Adrenal gland (tissue), 12 donors: ENCODE measurements around the gene SIPA1. TPM values are rescaled to one million over a fixed set of nuclear protein-coding genes. Genes with fewer than 3 reads are reported as not detected.

Experiments used
- DNase-seq, 7 donors: peaks; one replicate each; pipeline ENCODE4 v3.0.0-alpha.2; 2019 to 2020
- H3K27ac ChIP-seq, 5 donors: fragments of 200-600 bp; sonication (generic) in 4 of 5; 1 replicate in 3 of 5; 2 replicates in 2 of 5; pipeline versions ENCODE4 v1.5.1 to v1.8.0; 2016 to 2020; ENCODE audit warnings: mild to moderate bottlenecking in 1 of 5
- H3K27me3 ChIP-seq: fragments of 200-600 bp; 2 replicates; pipeline ENCODE4 v1.8.0; 2021
- H3K36me3 ChIP-seq, 2 donors: fragments of 200-600 bp; replicated peaks in 1 of 2; 1 replicate in 1 of 2; 2 replicates in 1 of 2; pipeline versions ENCODE4 v1.5.1 to v1.8.0; 2018 to 2022
- H3K4me1 ChIP-seq, 2 donors: fragments of 200-600 bp; replicated peaks in 1 of 2; 1 replicate in 1 of 2; 2 replicates in 1 of 2; pipeline versions ENCODE4 v1.5.1 to v1.8.0; 2018 to 2021
- H3K4me3 ChIP-seq, 4 donors: fragments of 200-600 bp; sonication (generic) in 3 of 4; one replicate each; pipeline ENCODE4 v1.5.1; 2016 to 2018
- H3K9me3 ChIP-seq, 3 donors: fragments of 200-600 bp; sonication (generic) in 1 of 3; replicated peaks in 1 of 3; 1 replicate in 2 of 3; 2 replicates in 1 of 3; pipeline versions ENCODE4 v1.5.1 to v1.8.0; 2016 to 2021
- POLR2A ChIP-seq, 2 donors: fragments of 450-650 bp; IDR thresholded peaks; one replicate each; pipeline ENCODE4 v1.6.1; 2017; ENCODE audit warnings: antibody characterized with exemption in 2 of 2, mild to moderate bottlenecking in 2 of 2, moderate library complexity in 1 of 2
- WGBS, 4 donors: extraction: QIAGEN DNeasy Blood & Tissue Kit in 2 of 4; methylation state at CpG; one replicate each; pipeline versions ENCODE4 v1.1.5 to v1.1.7; 2013 to 2017; 5-methylcytosine and 5-hydroxymethylcytosine counted together
- intact Hi-C, 2 donors: fragments of 100-400 bp; cut with DNase I; formaldehyde crosslinking; loops; one replicate each; pipeline versions ENCODE4 v1.14.1 to v1.15.0; 2022 to 2023
- polyA plus RNA-seq, 3 donors: library from polyadenylated mRNA; stranded (reverse); fragments of 200-250 nt in 2 of 3; fragments of 350-450 nt in 1 of 3; fragmentation: Illumina TruSeq in 1 of 3; extraction: RNeasy Lipid Tissue Mini Kit (QIAGEN cat#74804) in 1 of 3; gene quantifications; one replicate each; pipeline ENCODE4 v1.2.3, GENCODE V29; 2013 to 2014
- total RNA-seq, 9 donors: library from RNA; depleted of rRNA in 4 of 9; stranded (reverse); fragments of >200 nt in 4 of 9; fragments of 120-200 nt in 1 of 9; fragmentation: NEBNext Ultra II Directional in 1 of 9; extraction: Animal tissue kit (Norgen Biotek cat#: 25700) in 1 of 9; gene quantifications; one replicate each; pipeline versions ENCODE4 v1.1.0 to v1.2.4, GENCODE V29; 2013 to 2023
- TF ChIP-seq, protein P1 (sequence below), 6 experiments: fragments of 450-650 bp in 4 of 6; fragments of 200-600 bp in 2 of 6; sonication (generic) in 1 of 6; IDR thresholded peaks; 1 replicate in 5 of 6; 2 replicates in 1 of 6; pipeline versions ENCODE4 v1.5.1 to v1.8.0; 2016 to 2021; ENCODE audit warnings: antibody characterized with exemption in 6 of 6, mild to moderate bottlenecking in 2 of 6, moderate library complexity in 1 of 6
- donor health status: healthy with polysubstance abuse.
- donor health status: Bipolar disorder and iron deficiency.
- donor health status: DM: yes; HTN: yes; CAD: no.
- donor health status: DM: no; HTN: no; CAD: no.
- donor health status: DM: no; HTN: no; CAD: no.
- donor health status: DM: yes; HTN: yes; CAD: no.

SIPA1 gene
- total and polyA plus RNA-seq, 12 donors = 8.7 to 377 (median 76.3) TPM

DNA sequence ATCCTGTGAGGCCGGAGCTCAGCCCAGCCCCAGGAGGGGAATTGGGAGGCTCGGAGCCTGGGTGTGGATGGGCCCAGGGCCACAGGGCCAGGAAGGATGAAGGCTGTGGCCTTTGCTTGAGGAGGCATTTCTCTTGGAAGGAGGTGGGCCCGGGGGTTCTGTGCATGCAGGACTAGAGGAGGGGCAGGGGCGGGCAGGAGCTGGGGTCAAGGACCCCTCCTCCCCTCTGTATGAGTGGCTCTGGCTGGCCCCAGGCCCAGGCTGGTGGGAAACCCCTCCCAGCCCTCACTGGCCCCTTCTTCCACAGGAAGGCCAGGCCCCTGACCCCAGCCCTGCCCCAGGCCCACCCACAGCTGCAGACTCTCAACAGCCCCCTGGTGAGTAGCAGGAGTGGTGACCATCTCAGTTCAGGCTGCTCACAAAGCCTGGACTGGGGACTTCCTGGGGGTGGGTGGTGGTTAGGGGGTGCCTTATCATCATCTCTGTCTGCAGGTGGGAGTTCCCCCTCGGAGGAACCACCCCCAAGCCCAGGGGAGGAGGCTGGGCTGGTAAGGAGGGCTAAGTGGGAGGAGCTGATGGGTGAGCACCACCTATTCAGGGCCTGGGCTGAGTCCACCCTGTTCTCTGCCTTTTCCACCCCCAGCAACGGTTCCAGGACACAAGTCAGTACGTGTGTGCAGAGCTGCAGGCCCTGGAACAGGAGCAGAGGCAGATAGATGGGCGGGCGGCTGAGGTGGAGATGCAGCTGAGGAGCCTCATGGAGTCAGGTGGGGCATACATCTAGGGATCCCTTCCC lies 48.3 kb upstream of the SIPA1 start:
- Histone ChIP-seq H3K27me3 (no peaks in the 10 kb centered on the region), H3K4me1 (peaks cover 0 to 34% of the 10 kb centered on the region in 2 donors), H3K4me3 (no peak overlapping the region), H3K36me3 (peaks cover 0 to 11% of the 10 kb centered on the region in 2 donors), H3K27ac (peak overlapping the region in 1 of 5 donors; percentile 5), H3K9me3 (no peaks in the 10 kb centered on the region)
- intact Hi-C loops = no loop called here
- no peak for DNase-seq
- TF ChIP-seq, protein P1, sequence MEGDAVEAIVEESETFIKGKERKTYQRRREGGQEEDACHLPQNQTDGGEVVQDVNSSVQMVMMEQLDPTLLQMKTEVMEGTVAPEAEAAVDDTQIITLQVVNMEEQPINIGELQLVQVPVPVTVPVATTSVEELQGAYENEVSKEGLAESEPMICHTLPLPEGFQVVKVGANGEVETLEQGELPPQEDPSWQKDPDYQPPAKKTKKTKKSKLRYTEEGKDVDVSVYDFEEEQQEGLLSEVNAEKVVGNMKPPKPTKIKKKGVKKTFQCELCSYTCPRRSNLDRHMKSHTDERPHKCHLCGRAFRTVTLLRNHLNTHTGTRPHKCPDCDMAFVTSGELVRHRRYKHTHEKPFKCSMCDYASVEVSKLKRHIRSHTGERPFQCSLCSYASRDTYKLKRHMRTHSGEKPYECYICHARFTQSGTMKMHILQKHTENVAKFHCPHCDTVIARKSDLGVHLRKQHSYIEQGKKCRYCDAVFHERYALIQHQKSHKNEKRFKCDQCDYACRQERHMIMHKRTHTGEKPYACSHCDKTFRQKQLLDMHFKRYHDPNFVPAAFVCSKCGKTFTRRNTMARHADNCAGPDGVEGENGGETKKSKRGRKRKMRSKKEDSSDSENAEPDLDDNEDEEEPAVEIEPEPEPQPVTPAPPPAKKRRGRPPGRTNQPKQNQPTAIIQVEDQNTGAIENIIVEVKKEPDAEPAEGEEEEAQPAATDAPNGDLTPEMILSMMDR (IDR thresholded peaks at IDR 0.05) = no peak
- no peak for TF ChIP-seq POLR2A (IDR thresholded peaks at IDR 0.05)
- 68 to 79% (median 74%) methylated on average over 4 to 9 of the region's 9 CpGs for WGBS, 4 donors

DNA sequence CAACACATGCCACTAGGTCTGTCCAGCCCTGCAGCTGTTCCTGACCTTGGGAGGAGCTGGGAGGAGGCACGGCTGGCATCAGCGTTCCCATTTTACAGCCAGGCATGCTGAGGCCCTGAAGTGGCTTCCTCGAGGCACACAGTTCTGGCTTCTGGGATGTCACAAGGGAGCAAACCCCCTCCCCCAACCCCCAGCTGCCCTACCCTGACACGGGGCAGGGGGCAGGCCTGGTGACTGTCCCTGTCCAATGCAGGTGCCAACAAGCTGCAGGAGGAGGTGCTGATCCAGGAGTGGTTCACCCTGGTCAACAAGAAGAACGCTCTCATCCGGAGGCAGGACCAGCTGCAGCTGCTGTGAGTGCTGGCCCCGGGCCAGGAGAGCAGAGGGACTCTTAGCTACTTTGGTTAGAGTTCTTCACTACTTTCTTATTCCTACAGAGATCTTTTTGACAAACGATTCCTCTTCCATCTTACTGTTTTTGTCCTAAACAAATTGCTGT lies 47.6 kb upstream of the SIPA1 start:
- H3K27me3 ChIP-seq = no peaks in the 10 kb centered on the region
- intact Hi-C loops = no loop called here
- no peaks in the 10 kb centered on the region for H3K9me3 ChIP-seq
- no peak overlapping the region for H3K4me3 ChIP-seq
- no peak for TF ChIP-seq POLR2A (IDR thresholded peaks at IDR 0.05)
- TF ChIP-seq, protein P1 (IDR thresholded peaks at IDR 0.05) = no peak
- peaks cover 0 to 11% of the 10 kb centered on the region in 2 donors for H3K36me3 ChIP-seq
- WGBS, 4 donors = 52 to 70% (median 56%) methylated on average over 4 to 8 of the region's 8 CpGs
- no peak overlapping the region for H3K27ac ChIP-seq
- DNase-seq = no peak
- peaks cover 0 to 32% of the 10 kb centered on the region in 2 donors for H3K4me1 ChIP-seq

DNA sequence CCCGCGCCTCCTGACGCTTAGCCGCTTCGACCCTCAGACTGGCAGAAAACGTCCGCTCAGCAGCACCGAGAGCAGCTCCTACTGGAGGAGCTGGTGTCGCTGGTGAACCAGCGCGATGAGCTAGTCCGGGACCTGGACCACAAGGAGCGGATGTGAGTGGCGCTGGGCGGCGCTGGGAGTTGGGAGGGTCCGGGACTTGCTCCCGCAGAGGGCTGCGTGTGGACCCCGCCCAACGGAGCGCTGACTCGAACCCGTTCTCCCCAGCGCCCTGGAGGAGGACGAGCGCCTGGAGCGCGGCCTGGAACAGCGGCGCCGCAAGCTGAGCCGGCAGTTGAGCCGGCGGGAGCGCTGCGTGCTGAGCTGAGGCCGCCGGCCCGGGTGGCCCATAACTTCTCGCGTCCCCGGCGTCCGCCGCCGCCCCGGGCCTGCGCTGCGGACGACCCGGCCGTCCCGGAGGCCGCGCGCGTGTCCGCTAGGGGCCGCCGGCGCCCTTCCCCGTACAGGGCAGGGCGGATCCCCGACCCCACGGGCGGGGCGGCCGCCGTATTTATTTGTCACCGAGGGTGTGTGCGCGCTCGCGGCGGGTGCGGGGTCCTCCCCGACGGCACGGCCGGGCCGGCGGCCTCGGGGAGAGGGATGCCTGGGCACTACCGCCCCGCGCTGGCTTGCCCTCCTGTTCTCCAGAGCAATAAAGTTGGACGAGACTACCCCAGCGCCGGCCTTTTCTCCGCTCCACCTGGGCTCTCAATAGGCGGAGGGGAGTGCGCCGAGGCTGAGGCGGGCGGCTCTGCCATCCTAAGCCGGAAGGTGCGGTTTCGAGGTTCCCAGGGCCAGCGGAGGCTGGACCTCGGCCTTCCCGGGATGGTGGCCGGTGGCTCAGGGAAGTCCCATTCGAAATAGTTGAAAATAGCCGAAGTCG lies 45.7 kb upstream of the SIPA1 start:
- H3K4me1 ChIP-seq = peaks cover 0 to 14% of the 10 kb centered on the region in 2 donors
- no peaks in the 10 kb centered on the region for H3K9me3 ChIP-seq
- no peaks in the 10 kb centered on the region for H3K27me3 ChIP-seq
- TF ChIP-seq, protein P1 (IDR thresholded peaks at IDR 0.05) = no peak
- no peak for TF ChIP-seq POLR2A (IDR thresholded peaks at IDR 0.05)
- H3K27ac ChIP-seq = peak overlapping the region in 1 of 5 donors; percentile 58
- DNase-seq = peak in 1 of 7 donors; percentile 48
- 74 to 90% (median 83%) methylated on average over 72 to 106 of the region's 106 CpGs for WGBS, 4 donors
- intact Hi-C loops = no loop called here
- H3K36me3 ChIP-seq = peaks cover 0 to 11% of the 10 kb centered on the region in 2 donors
- H3K4me3 ChIP-seq = no peak overlapping the region
